ENCODE measurements around the gene RRP7A. TPM values are rescaled to one million over a fixed set of nuclear protein-coding genes. Genes with fewer than 3 reads are reported as not detected.

The RRP7A gene
- total and polyA plus RNA-seq, 2 of the 13 experiments (the other 11 are each of a cell fraction or from before 2014, with no cell fraction given), result 15.3 to 41.6 TPM

DNA sequence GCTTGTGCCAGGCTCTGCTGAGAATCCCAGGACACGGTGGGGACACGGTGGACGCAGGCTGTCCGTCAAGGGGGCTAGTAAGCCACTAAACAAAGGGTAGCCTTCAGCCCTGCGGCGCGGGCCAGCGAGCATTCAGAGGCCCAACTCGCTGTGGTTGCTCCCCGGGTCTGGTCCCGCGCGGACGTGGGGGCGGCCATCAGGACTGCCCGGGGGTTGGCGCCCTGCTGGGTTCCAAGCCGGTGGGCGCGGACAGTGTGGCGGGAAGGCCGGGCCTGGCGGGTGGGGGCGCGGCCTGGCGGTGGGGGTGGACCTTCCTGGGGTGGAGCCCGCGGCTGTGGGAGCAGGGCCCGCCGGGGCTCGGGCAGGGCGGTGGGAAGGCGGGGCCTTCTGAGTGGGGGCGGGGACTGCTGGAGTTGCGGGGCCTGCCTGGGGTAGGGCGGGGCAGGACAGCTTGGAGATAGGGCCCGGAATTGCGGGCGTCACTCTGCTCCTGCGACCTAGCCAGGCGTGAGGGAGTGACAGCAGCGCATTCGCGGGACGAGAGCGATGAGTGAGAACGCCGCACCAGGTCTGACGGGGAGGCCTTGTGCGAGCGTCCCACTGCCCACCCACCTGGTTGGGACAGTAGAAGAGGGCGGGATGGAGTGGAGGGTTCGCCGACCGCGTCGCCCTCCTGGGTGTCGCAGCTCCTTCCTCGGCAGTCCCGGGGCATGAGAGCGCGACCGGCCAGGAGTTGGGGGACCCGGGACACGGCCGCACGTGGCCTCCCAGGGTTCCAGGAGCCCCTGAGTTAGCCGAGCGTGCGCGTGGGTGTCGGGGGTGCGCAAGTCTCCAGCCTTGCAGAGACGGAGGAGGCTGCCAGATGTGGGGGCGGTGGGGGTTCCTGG, 34.1 kb upstream of the RRP7A start, which contains the start of gene SERHL2 (continued):
- TF ChIP-seq ZHX2 (IDR thresholded peaks at IDR 0.05; ENCODE audit: low read depth) (no peak), ZHX2 (CRISPR knock-in tag; IDR thresholded peaks at IDR 0.05; ENCODE audit: borderline replicate concordance) (no peak), NRL (CRISPR knock-in tag; IDR thresholded peaks at IDR 0.05; ENCODE audit: borderline replicate concordance) (peak; percentile 4; the same call in 1 of the 2 replicates), CTCF (CRISPR knock-in tag; IDR thresholded peaks at IDR 0.05) (peak; percentile 37; the same call in 1 of the 2 replicates), HINFP (CRISPR knock-in tag; IDR thresholded peaks at IDR 0.05; ENCODE audit: low read depth) (0 out of 2 replicates have a peak, but pooled peaks have one; percentile 35), KAT7 (CRISPR knock-in tag; IDR thresholded peaks at IDR 0.05; ENCODE audit: borderline replicate concordance) (no peak), ZNF629 (CRISPR knock-in tag; conservative IDR thresholded peaks at IDR 0.05) (no peak), ZSCAN9 (CRISPR knock-in tag; IDR thresholded peaks at IDR 0.05; ENCODE audit: borderline replicate concordance) (0 out of 2 replicates have a peak, but pooled peaks have one; percentile 6), MED13 (CRISPR knock-in tag; IDR thresholded peaks at IDR 0.05) (0 out of 2 replicates have a peak, but pooled peaks have one; percentile 26), NR2F2 (IDR thresholded peaks at IDR 0.05; ENCODE audit: borderline replicate concordance, low read depth) (no peak), MXI1 (IDR thresholded peaks at IDR 0.05; ENCODE audit: borderline replicate concordance, low read depth, low read length) (peak; percentile 34; the same call in 1 of the 3 replicates)
- TF ChIP-seq, protein P1, sequence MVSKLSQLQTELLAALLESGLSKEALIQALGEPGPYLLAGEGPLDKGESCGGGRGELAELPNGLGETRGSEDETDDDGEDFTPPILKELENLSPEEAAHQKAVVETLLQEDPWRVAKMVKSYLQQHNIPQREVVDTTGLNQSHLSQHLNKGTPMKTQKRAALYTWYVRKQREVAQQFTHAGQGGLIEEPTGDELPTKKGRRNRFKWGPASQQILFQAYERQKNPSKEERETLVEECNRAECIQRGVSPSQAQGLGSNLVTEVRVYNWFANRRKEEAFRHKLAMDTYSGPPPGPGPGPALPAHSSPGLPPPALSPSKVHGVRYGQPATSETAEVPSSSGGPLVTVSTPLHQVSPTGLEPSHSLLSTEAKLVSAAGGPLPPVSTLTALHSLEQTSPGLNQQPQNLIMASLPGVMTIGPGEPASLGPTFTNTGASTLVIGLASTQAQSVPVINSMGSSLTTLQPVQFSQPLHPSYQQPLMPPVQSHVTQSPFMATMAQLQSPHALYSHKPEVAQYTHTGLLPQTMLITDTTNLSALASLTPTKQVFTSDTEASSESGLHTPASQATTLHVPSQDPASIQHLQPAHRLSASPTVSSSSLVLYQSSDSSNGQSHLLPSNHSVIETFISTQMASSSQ (IDR thresholded peaks at IDR 0.05; ENCODE audit: low read depth), result no peak
- TF ChIP-seq, protein P1 (CRISPR knock-in tag; IDR thresholded peaks at IDR 0.05; ENCODE audit: borderline replicate concordance), result 0 out of 2 replicates have a peak, but pooled peaks have one; percentile 34
